Liver (tissue), 9 donors: Measurements from ENCODE around the gene PSTK. TPM values are rescaled to one million over a fixed set of nuclear protein-coding genes. Genes with fewer than 3 reads are reported as not detected.

Source experiments
- DNase-seq: peaks from one replicate; pipeline ENCODE4 v3.0.0-alpha.2; 2017; ENCODE audit warnings: low spot score
- H3K27ac ChIP-seq, 2 donors: one replicate each; pipeline ENCODE4 v1.7.0; 2013; ENCODE audit warnings: inconsistent platforms in 2 of 2, low read length in 2 of 2, control low read depth in 1 of 2, low read depth in 1 of 2, mild to moderate bottlenecking in 1 of 2
- H3K27me3 ChIP-seq, 4 donors: one replicate each; pipeline versions ENCODE4 v1.6.1 to v1.7.0; 2013; ENCODE audit warnings: low read length in 3 of 4, inconsistent platforms in 1 of 4, mild to moderate bottlenecking in 1 of 4, moderate library complexity in 1 of 4; ENCODE audit not compliant: control insufficient read depth in 4 of 4, insufficient read depth in 4 of 4
- H3K36me3 ChIP-seq, 4 donors: one replicate each; pipeline versions ENCODE4 v1.6.1 to v1.7.0; 2013; ENCODE audit warnings: low read length in 3 of 4, mild to moderate bottlenecking in 3 of 4, low read depth in 1 of 4, moderate library complexity in 1 of 4; ENCODE audit not compliant: control insufficient read depth in 4 of 4, insufficient read depth in 3 of 4
- H3K4me1 ChIP-seq, 4 donors: one replicate each; pipeline versions ENCODE4 v1.6.1 to v1.7.0; 2013; ENCODE audit warnings: low read length in 3 of 4, mild to moderate bottlenecking in 3 of 4, moderate library complexity in 1 of 4; ENCODE audit not compliant: control insufficient read depth in 4 of 4, insufficient read depth in 4 of 4
- H3K4me3 ChIP-seq, 3 donors: one replicate each; pipeline versions ENCODE4 v1.6.1 to v1.7.0; 2013; ENCODE audit warnings: low read length in 3 of 3, control low read depth in 1 of 3, low read depth in 1 of 3, mild to moderate bottlenecking in 1 of 3
- H3K9ac ChIP-seq, 2 donors: one replicate each; pipeline ENCODE4 v1.7.0; 2013; ENCODE audit warnings: low read length in 2 of 2, mild to moderate bottlenecking in 2 of 2, moderate library complexity in 2 of 2, control low read depth in 1 of 2, low read depth in 1 of 2
- H3K9me3 ChIP-seq, 4 donors: one replicate each; pipeline versions ENCODE4 v1.6.1 to v1.7.0; 2013; ENCODE audit warnings: low read length in 3 of 4; ENCODE audit not compliant: control insufficient read depth in 4 of 4
- EGR1 ChIP-seq, 2 donors: IDR thresholded peaks; 2 replicates each; pipeline ENCODE4 v1.6.1; 2016 to 2018; ENCODE audit warnings: antibody characterized with exemption in 2 of 2, low read depth in 2 of 2
- FOXA1 ChIP-seq: IDR thresholded peaks from 2 replicates; pipeline ENCODE4 v1.6.1; 2016; ENCODE audit warnings: antibody characterized with exemption
- GABPA ChIP-seq, 2 donors: IDR thresholded peaks in 1 of 2; conservative IDR thresholded peaks in 1 of 2; 2 replicates each; pipeline ENCODE4 v1.6.1; 2016; ENCODE audit warnings: antibody characterized with exemption in 2 of 2, mild to moderate bottlenecking in 1 of 2, moderate library complexity in 1 of 2
- HNF4A ChIP-seq, 2 donors: conservative IDR thresholded peaks; 2 replicates each; pipeline ENCODE4 v1.6.1; 2016; ENCODE audit warnings: antibody characterized with exemption in 2 of 2, mild to moderate bottlenecking in 2 of 2
- HNF4G ChIP-seq: IDR thresholded peaks from 2 replicates; pipeline ENCODE4 v1.6.1; 2016; ENCODE audit warnings: antibody characterized with exemption
- JUND ChIP-seq, 2 donors: IDR thresholded peaks; 2 replicates each; pipeline ENCODE4 v1.6.1; 2016; ENCODE audit warnings: antibody characterized with exemption in 2 of 2
- NR2F2 ChIP-seq: IDR thresholded peaks from 2 replicates; pipeline ENCODE4 v1.6.1; 2016; ENCODE audit warnings: antibody characterized with exemption
- RAD21 ChIP-seq, 2 donors: IDR thresholded peaks; 2 replicates each; pipeline ENCODE4 v1.6.1; 2016; ENCODE audit warnings: antibody characterized with exemption in 2 of 2, mild to moderate bottlenecking in 2 of 2
- RXRA ChIP-seq, 2 donors: IDR thresholded peaks; 2 replicates each; pipeline ENCODE4 v1.6.1; 2017 to 2018; ENCODE audit warnings: antibody characterized with exemption in 2 of 2, mild to moderate bottlenecking in 1 of 2
- SP1 ChIP-seq: IDR thresholded peaks from 2 replicates; pipeline ENCODE4 v1.6.1; 2018; ENCODE audit warnings: antibody characterized with exemption, mild to moderate bottlenecking
- TAF1 ChIP-seq: conservative IDR thresholded peaks from 2 replicates; pipeline ENCODE4 v1.6.1; 2016; ENCODE audit warnings: antibody characterized with exemption, mild to moderate bottlenecking
- YY1 ChIP-seq: IDR thresholded peaks from 2 replicates; pipeline ENCODE4 v1.6.1; 2016; ENCODE audit warnings: antibody characterized with exemption, mild to moderate bottlenecking
- WGBS: extraction: QIAGEN DNeasy Blood & Tissue Kit; methylation state at CpG from one replicate; pipeline ENCODE4 v1.1.7; 2013; 5-methylcytosine and 5-hydroxymethylcytosine counted together
- polyA plus RNA-seq, 2 donors: library from polyadenylated mRNA; stranded (reverse) in 1 of 2; unstranded in 1 of 2; fragments of 200-250 nt in 1 of 2; fragments of >200 nt in 1 of 2; fragmentation: Nextera tagmentation in 1 of 2; extraction: Ambion mirVana in 1 of 2; gene quantifications; one replicate each; pipeline versions ENCODE4 v1.2.1 to v1.2.3, GENCODE V29; 2013 to 2015
- total RNA-seq, 2 donors: library from RNA; depleted of rRNA; stranded (reverse); fragments of >200 nt; gene quantifications; one replicate each; pipeline ENCODE4 v1.2.3, GENCODE V29; 2014
- TF ChIP-seq, protein P1 (sequence below): IDR thresholded peaks from 2 replicates; pipeline ENCODE4 v1.6.1; 2016; ENCODE audit warnings: antibody characterized with exemption
- TF ChIP-seq, protein P2 (sequence below): IDR thresholded peaks from 2 replicates; pipeline ENCODE4 v1.6.1; 2016; ENCODE audit warnings: antibody characterized with exemption, mild to moderate bottlenecking
- TF ChIP-seq, protein P3 (sequence below): IDR thresholded peaks from 2 replicates; pipeline ENCODE4 v1.6.1; 2016; ENCODE audit warnings: antibody characterized with exemption
- TF ChIP-seq, protein P4 (sequence below): fragments of 150-350 bp; IDR thresholded peaks from 2 replicates; pipeline ENCODE4 v1.5.1; 2017; ENCODE audit warnings: improper control_type of control experiment, low read depth, low read length; ENCODE audit not compliant: missing input control
- TF ChIP-seq, protein P5 (sequence below): IDR thresholded peaks from 2 replicates; pipeline ENCODE4 v1.6.1; 2016; ENCODE audit warnings: antibody characterized with exemption
- donor health status: healthy.
- donor health status: healthy.
- donor health status: healthy.
- donor health status: healthy.
- donor health status: healthy.

The PSTK gene
- total and polyA plus RNA-seq, 4 donors, result 2.3 to 5.1 (median 3.5) TPM

DNA sequence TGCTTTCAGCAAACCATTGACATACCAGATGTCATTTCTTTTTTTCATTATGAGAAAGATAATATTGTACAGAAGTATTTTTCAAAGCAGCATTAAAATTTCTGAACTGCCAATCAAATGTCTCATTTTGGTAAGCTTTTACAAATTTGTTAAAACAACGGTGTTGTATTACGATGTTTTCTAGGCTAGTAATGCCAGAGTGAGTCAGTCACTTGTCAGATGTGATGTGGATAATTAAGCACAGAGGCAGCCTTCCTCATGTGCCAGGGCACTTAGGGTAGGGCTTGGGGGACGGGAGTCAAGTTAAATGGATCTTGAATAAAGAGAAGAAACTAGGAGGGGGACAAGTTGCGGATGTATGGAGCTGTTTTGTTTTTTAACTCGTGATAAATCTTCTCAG, 10.1 kb downstream of the PSTK start:
- TF ChIP-seq YY1 (no peak), JUND (IDR thresholded peaks at IDR 0.05) (no peak), RAD21 (IDR thresholded peaks at IDR 0.05) (no peak), NR2F2 (no peak), EGR1 (IDR thresholded peaks at IDR 0.05; ENCODE audit: low read depth in 2 of 2) (no peak), FOXA1 (no peak), GABPA (IDR thresholded peaks at IDR 0.05 in 1 of 2, conservative IDR thresholded peaks at IDR 0.05 in 1 of 2) (no peak), TAF1 (no peak)
- TF ChIP-seq, protein P1, sequence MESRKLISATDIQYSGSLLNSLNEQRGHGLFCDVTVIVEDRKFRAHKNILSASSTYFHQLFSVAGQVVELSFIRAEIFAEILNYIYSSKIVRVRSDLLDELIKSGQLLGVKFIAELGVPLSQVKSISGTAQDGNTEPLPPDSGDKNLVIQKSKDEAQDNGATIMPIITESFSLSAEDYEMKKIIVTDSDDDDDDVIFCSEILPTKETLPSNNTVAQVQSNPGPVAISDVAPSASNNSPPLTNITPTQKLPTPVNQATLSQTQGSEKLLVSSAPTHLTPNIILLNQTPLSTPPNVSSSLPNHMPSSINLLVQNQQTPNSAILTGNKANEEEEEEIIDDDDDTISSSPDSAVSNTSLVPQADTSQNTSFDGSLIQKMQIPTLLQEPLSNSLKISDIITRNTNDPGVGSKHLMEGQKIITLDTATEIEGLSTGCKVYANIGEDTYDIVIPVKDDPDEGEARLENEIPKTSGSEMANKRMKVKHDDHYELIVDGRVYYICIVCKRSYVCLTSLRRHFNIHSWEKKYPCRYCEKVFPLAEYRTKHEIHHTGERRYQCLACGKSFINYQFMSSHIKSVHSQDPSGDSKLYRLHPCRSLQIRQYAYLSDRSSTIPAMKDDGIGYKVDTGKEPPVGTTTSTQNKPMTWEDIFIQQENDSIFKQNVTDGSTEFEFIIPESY, result no peak
- TF ChIP-seq, protein P2, sequence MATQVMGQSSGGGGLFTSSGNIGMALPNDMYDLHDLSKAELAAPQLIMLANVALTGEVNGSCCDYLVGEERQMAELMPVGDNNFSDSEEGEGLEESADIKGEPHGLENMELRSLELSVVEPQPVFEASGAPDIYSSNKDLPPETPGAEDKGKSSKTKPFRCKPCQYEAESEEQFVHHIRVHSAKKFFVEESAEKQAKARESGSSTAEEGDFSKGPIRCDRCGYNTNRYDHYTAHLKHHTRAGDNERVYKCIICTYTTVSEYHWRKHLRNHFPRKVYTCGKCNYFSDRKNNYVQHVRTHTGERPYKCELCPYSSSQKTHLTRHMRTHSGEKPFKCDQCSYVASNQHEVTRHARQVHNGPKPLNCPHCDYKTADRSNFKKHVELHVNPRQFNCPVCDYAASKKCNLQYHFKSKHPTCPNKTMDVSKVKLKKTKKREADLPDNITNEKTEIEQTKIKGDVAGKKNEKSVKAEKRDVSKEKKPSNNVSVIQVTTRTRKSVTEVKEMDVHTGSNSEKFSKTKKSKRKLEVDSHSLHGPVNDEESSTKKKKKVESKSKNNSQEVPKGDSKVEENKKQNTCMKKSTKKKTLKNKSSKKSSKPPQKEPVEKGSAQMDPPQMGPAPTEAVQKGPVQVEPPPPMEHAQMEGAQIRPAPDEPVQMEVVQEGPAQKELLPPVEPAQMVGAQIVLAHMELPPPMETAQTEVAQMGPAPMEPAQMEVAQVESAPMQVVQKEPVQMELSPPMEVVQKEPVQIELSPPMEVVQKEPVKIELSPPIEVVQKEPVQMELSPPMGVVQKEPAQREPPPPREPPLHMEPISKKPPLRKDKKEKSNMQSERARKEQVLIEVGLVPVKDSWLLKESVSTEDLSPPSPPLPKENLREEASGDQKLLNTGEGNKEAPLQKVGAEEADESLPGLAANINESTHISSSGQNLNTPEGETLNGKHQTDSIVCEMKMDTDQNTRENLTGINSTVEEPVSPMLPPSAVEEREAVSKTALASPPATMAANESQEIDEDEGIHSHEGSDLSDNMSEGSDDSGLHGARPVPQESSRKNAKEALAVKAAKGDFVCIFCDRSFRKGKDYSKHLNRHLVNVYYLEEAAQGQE, result no peak
- TF ChIP-seq, protein P3, sequence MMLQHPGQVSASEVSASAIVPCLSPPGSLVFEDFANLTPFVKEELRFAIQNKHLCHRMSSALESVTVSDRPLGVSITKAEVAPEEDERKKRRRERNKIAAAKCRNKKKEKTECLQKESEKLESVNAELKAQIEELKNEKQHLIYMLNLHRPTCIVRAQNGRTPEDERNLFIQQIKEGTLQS, result no peak
- TF ChIP-seq, protein P4, sequence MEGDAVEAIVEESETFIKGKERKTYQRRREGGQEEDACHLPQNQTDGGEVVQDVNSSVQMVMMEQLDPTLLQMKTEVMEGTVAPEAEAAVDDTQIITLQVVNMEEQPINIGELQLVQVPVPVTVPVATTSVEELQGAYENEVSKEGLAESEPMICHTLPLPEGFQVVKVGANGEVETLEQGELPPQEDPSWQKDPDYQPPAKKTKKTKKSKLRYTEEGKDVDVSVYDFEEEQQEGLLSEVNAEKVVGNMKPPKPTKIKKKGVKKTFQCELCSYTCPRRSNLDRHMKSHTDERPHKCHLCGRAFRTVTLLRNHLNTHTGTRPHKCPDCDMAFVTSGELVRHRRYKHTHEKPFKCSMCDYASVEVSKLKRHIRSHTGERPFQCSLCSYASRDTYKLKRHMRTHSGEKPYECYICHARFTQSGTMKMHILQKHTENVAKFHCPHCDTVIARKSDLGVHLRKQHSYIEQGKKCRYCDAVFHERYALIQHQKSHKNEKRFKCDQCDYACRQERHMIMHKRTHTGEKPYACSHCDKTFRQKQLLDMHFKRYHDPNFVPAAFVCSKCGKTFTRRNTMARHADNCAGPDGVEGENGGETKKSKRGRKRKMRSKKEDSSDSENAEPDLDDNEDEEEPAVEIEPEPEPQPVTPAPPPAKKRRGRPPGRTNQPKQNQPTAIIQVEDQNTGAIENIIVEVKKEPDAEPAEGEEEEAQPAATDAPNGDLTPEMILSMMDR, result no peak
- Histone ChIP-seq H3K4me3 (no peak overlapping the region), H3K27me3 (no peaks in the 10 kb centered on the region), H3K27ac (no peak overlapping the region), H3K9ac (no peak overlapping the region), H3K4me1 (peaks cover 4 to 16% (median 11%) of the 10 kb centered on the region in 4 donors), H3K9me3 (no peaks in the 10 kb centered on the region), H3K36me3 (peaks cover 3 to 26% (median 21%) of the 10 kb centered on the region in 4 donors)
- DNase-seq, result no peak
- 76% methylated on average over 5 of the region's 5 CpGs for WGBS

DNA sequence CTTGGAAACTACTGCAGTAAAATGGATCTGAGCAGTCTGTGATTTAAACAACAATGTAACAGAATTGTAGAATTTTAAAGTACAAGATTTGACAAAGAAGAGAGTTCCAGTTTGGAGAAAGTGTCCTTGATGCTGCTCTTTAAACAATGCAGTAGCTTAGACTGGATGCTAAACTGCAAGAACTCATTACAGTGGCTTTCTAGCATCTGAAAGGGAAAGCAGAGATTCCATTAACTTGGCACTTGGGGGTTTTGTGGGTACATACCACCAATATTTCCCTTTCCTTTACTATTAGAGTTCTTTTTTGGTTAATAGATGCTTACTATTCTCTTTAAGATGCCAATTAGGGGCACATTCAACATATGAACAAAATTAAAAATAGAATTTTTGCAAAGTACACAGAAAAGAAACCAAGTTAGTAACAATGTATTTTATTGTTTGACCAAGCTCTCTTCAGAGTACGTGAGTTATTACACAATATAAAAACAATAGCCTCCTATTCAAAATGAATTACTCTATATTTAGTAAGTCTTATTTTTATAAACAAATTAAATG, 11.9 kb downstream of the PSTK start:
- 51% methylated on average over 1 of the region's 1 CpG for WGBS
- no peak overlapping the region for H3K9ac ChIP-seq
- H3K27me3 ChIP-seq, result no peaks in the 10 kb centered on the region
- peaks cover 2 to 4% (median 2%) of the 10 kb centered on the region in 4 donors for H3K4me1 ChIP-seq
- no peak overlapping the region for H3K27ac ChIP-seq
- no peak for DNase-seq
- H3K36me3 ChIP-seq, result peaks cover 4 to 36% (median 28%) of the 10 kb centered on the region in 4 donors
- no peak overlapping the region for H3K4me3 ChIP-seq
- H3K9me3 ChIP-seq, result no peaks in the 10 kb centered on the region
- TF ChIP-seq, protein P2, result no peak
- TF ChIP-seq, protein P3, result no peak
- no peak for TF ChIP-seq EGR1 (IDR thresholded peaks at IDR 0.05; ENCODE audit: low read depth in 2 of 2)
- no peak for TF ChIP-seq RAD21 (IDR thresholded peaks at IDR 0.05)
- TF ChIP-seq, protein P5, sequence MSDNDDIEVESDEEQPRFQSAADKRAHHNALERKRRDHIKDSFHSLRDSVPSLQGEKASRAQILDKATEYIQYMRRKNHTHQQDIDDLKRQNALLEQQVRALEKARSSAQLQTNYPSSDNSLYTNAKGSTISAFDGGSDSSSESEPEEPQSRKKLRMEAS, result no peak
- TF ChIP-seq FOXA1, result no peak
- no peak for TF ChIP-seq HNF4G
- TF ChIP-seq, protein P4, result no peak
- no peak for TF ChIP-seq SP1
- TF ChIP-seq RXRA (IDR thresholded peaks at IDR 0.05), result no peak
- TF ChIP-seq HNF4A (conservative IDR thresholded peaks at IDR 0.05), result no peak
